Measurements from ENCODE around the gene HECTD4.

DNA sequence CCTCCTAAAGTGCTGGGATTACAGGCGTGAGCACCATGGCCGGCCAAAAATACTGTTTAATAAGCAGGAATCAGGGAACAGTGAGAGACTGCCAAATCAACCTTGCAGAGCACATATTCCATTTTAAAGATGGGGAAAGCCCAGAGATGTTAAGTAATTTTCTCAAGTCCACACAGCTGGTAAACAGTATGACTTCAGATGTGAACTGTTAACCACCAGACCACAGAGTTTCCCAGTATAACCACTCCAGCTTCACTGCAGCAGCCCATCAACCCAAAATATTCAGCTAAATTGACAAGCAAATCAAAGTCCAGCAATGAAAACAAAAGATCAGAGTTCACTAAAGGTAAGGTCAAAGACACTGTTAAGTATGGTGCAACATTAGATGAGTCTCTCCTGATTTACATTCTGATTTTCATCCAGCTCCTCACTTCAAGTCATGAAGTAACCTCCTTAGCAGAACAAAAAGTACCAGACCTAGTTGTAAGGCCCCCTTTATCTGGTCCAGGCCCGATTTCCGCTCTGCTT, 174.8 kb downstream of the HECTD4 start:
- TF ChIP-seq, protein P1, sequence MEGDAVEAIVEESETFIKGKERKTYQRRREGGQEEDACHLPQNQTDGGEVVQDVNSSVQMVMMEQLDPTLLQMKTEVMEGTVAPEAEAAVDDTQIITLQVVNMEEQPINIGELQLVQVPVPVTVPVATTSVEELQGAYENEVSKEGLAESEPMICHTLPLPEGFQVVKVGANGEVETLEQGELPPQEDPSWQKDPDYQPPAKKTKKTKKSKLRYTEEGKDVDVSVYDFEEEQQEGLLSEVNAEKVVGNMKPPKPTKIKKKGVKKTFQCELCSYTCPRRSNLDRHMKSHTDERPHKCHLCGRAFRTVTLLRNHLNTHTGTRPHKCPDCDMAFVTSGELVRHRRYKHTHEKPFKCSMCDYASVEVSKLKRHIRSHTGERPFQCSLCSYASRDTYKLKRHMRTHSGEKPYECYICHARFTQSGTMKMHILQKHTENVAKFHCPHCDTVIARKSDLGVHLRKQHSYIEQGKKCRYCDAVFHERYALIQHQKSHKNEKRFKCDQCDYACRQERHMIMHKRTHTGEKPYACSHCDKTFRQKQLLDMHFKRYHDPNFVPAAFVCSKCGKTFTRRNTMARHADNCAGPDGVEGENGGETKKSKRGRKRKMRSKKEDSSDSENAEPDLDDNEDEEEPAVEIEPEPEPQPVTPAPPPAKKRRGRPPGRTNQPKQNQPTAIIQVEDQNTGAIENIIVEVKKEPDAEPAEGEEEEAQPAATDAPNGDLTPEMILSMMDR (IDR thresholded peaks at IDR 0.05) = no peak
- TF ChIP-seq EP300 (IDR thresholded peaks at IDR 0.05) (no peak), POLR2AphosphoS5 (IDR thresholded peaks at IDR 0.05) (no peak)

All from suprapubic skin (tissue), 4 donors.